Glutamatergic neuron (in vitro differentiated cells): ENCODE results near the gene GATA2. TPM values are rescaled to one million over a fixed set of nuclear protein-coding genes. Genes with fewer than 3 reads are reported as not detected.

Experiments
- DNase-seq: peaks from one replicate; pipeline ENCODE4 v3.0.0; 2022
- H3K27ac Mint-ChIP-seq: one replicate; pipeline ENCODE4 v1.8.0; 2020; ENCODE audit warnings: mild to moderate bottlenecking, mixed read lengths, inconsistent platforms; ENCODE audit not compliant: unreplicated experiment
- H3K27me3 Mint-ChIP-seq: one replicate; pipeline ENCODE4 v1.8.0; 2020; ENCODE audit warnings: mild to moderate bottlenecking, moderate library complexity, mixed read lengths, inconsistent platforms; ENCODE audit not compliant: unreplicated experiment
- H3K36me3 Mint-ChIP-seq: one replicate; pipeline ENCODE4 v1.8.0; 2020; ENCODE audit warnings: mild to moderate bottlenecking, mixed read lengths, inconsistent platforms; ENCODE audit not compliant: unreplicated experiment
- H3K4me1 Mint-ChIP-seq: one replicate; pipeline ENCODE4 v1.8.0; 2020; ENCODE audit warnings: mild to moderate bottlenecking, low read depth, mixed read lengths, inconsistent platforms; ENCODE audit not compliant: unreplicated experiment
- H3K4me3 Mint-ChIP-seq: one replicate; pipeline ENCODE4 v1.8.0; 2020; ENCODE audit warnings: mild to moderate bottlenecking, mixed read lengths, inconsistent platforms; ENCODE audit not compliant: unreplicated experiment
- H3K9me3 Mint-ChIP-seq: one replicate; pipeline ENCODE4 v1.8.0; 2020; ENCODE audit warnings: mild to moderate bottlenecking, moderate library complexity, mixed read lengths, inconsistent platforms; ENCODE audit not compliant: unreplicated experiment
- total RNA-seq: library from RNA; stranded (reverse); fragmentation: NEBNext Ultra II Directional; extraction: Animal tissue kit (Norgen Biotek cat#: 25700); gene quantifications from one replicate; pipeline ENCODE4 v1.2.1, GENCODE V29; 2021; ENCODE audit not compliant: unreplicated experiment
- TF ChIP-seq, protein P1 (sequence below): fragments of 200-600 bp; sonication (generic); IDR thresholded peaks from one replicate; pipeline ENCODE4 v1.5.0; 2021; ENCODE audit not compliant: partially characterized antibody, unreplicated experiment

The GATA2 gene
- total RNA-seq, 1 donor from 2014 or later: 3.6 TPM

DNA sequence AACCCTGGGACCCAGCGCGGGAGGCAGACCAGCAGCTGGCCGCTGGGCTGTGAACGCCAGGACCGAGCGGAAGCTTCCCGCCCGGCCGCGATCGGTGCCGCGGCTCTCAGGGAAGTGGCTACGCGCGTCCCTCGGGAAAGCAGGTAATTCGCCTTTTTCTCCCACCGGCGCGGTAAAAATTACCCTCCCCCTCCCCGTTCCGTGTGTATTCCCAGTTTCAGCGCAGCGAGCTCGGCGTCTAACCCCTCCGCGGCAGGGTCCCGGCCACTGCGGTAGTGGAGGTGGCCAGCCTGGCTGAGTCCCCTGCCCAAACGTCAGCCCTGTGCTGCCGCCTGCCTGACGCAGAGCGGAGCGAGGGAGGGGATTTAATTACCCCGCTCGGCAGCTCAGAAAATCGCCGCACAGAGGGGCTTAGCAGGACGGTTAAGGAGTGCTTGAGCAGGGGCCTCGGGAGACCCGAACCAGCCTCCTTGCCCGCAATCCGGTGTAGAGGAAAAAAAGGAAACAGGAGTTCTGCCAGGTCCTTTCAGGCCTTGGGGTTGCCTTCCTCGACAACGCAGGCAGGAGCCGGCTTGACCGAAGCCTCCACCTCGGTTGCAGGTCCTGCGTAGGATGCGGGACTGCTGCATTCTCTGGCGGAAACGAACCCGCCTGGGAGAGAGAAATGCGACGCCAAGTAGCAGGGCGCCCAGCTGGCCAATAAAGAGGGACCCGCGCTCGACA lies 2.9 kb downstream of the GATA2 start:
- no peak overlapping the region for H3K27ac Mint-ChIP-seq
- peak overlapping the region; percentile 84 for H3K4me3 Mint-ChIP-seq
- H3K4me1 Mint-ChIP-seq: peaks cover 9% of the 10 kb centered on the region
- peaks cover 17% of the 10 kb centered on the region for H3K9me3 Mint-ChIP-seq
- peaks cover 31% of the 10 kb centered on the region for H3K27me3 Mint-ChIP-seq
- peaks cover 5% of the 10 kb centered on the region for H3K36me3 Mint-ChIP-seq
- DNase-seq: peak; percentile 77
- TF ChIP-seq, protein P1, sequence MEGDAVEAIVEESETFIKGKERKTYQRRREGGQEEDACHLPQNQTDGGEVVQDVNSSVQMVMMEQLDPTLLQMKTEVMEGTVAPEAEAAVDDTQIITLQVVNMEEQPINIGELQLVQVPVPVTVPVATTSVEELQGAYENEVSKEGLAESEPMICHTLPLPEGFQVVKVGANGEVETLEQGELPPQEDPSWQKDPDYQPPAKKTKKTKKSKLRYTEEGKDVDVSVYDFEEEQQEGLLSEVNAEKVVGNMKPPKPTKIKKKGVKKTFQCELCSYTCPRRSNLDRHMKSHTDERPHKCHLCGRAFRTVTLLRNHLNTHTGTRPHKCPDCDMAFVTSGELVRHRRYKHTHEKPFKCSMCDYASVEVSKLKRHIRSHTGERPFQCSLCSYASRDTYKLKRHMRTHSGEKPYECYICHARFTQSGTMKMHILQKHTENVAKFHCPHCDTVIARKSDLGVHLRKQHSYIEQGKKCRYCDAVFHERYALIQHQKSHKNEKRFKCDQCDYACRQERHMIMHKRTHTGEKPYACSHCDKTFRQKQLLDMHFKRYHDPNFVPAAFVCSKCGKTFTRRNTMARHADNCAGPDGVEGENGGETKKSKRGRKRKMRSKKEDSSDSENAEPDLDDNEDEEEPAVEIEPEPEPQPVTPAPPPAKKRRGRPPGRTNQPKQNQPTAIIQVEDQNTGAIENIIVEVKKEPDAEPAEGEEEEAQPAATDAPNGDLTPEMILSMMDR: no peak

- TF ChIP-seq, protein P1: no peak
- Mint-ChIP-seq H3K27me3 (peaks cover 29% of the 10 kb centered on the region), H3K36me3 (peaks cover 5% of the 10 kb centered on the region), H3K4me1 (peaks cover 11% of the 10 kb centered on the region), H3K27ac (no peak overlapping the region), H3K9me3 (peaks cover 16% of the 10 kb centered on the region), H3K4me3 (peak overlapping the region; percentile 84)
- no peak for DNase-seq
Observed at GRCh38 chr3:128489674-128489926, 3.4 kb downstream of the GATA2 start.

GRCh38 chr3:128488991-128489673 lies 3.9 kb downstream of the GATA2 start:
- Mint-ChIP-seq H3K9me3 (peaks cover 12% of the 10 kb centered on the region), H3K4me1 (peaks cover 11% of the 10 kb centered on the region), H3K27me3 (peaks cover 25% of the 10 kb centered on the region), H3K36me3 (peaks cover 2% of the 10 kb centered on the region), H3K27ac (no peak overlapping the region), H3K4me3 (no peak overlapping the region)
- TF ChIP-seq, protein P1: no peak
- peak; percentile 71 for DNase-seq

GRCh38 chr3:128488636-128488990 lies 4.4 kb downstream of the GATA2 start:
- peaks cover 22% of the 10 kb centered on the region for H3K27me3 Mint-ChIP-seq
- no peak for DNase-seq
- H3K4me1 Mint-ChIP-seq: peaks cover 13% of the 10 kb centered on the region
- H3K36me3 Mint-ChIP-seq: no peaks in the 10 kb centered on the region
- H3K27ac Mint-ChIP-seq: no peak overlapping the region
- no peak overlapping the region for H3K4me3 Mint-ChIP-seq
- TF ChIP-seq, protein P1: no peak
- peaks cover 10% of the 10 kb centered on the region for H3K9me3 Mint-ChIP-seq
